ENCODE results near the gene IQCH.
A peak's percentile ranks its signal among the peaks of the same experiment; 100 is the strongest.
"Not testable (repeated sequence)": the region's sequence is repeated elsewhere in the genome, so short reads cannot be mapped to it uniquely, and the experiment has no call there.

The IQCH gene

GRCh38 chr15:67399925-67400324 is 145.3 kb downstream of the IQCH start:
- DNase-seq, result no peak

- no peak for DNase-seq
Observed at GRCh38 chr15:67400890-67401289, 146.3 kb downstream of the IQCH start.

- DNase-seq, result peak; percentile 82 to 89
Observed at GRCh38 chr15:67401336-67401735, 146.8 kb downstream of the IQCH start.

- DNase-seq, result no peak
Observed at GRCh38 chr15:67403428-67404154, 149.0 kb downstream of the IQCH start.

- no peak for DNase-seq
Observed at GRCh38 chr15:67405208-67406191, 150.9 kb downstream of the IQCH start.

- peak; percentile 53 to 83 for DNase-seq
Observed at GRCh38 chr15:67406257-67406861, 151.8 kb downstream of the IQCH start.

GRCh38 chr15:67407786-67408185 is 153.2 kb downstream of the IQCH start:
- no peak for DNase-seq

GRCh38 chr15:67409175-67409574 is 154.6 kb downstream of the IQCH start:
- no peak for DNase-seq

GRCh38 chr15:67411486-67411885 is 156.9 kb downstream of the IQCH start:
- no peak for DNase-seq

- no peak for DNase-seq
Observed at GRCh38 chr15:67413770-67414390, 159.3 kb downstream of the IQCH start.

GRCh38 chr15:67415181-67415580 is 160.6 kb downstream of the IQCH start:
- DNase-seq, result no peak

- DNase-seq, result no peak
Observed at GRCh38 chr15:67416891-67417290, 162.3 kb downstream of the IQCH start.

- no peak for DNase-seq
Observed at GRCh38 chr15:67419705-67420104, 165.1 kb downstream of the IQCH start.

- DNase-seq, result peak in 1 of 2 experiments; percentile 34
Observed at GRCh38 chr15:67420137-67420536, 165.6 kb downstream of the IQCH start.

GRCh38 chr15:67421105-67421504 is 166.5 kb downstream of the IQCH start:
- DNase-seq, result no peak

- peak in 1 of 2 experiments; percentile 6 for DNase-seq
Observed at GRCh38 chr15:67422296-67422695, 167.7 kb downstream of the IQCH start.

GRCh38 chr15:67433495-67434099 is 179.0 kb downstream of the IQCH start:
- DNase-seq, result peak; percentile 14 to 73

GRCh38 chr15:67436351-67437250 is 182.0 kb downstream of the IQCH start:
- not testable (repeated sequence) for DNase-seq

GRCh38 chr15:67444100-67444499 is 189.5 kb downstream of the IQCH start:
- no peak for DNase-seq

- DNase-seq, result no peak
Observed at GRCh38 chr15:67446449-67446848, 191.9 kb downstream of the IQCH start.

- not testable (repeated sequence) for DNase-seq
Observed at GRCh38 chr15:67448372-67448771, 193.8 kb downstream of the IQCH start.

Data from NCI-H526 (cell line).